Anterior cingulate cortex (tissue), 58 donors: ENCODE data around the gene PTPRN2.
A peak's percentile ranks its signal among the peaks of the same experiment; 100 is the strongest.
"Not testable (repeated sequence)": the region's sequence is repeated elsewhere in the genome, so short reads cannot be mapped to it uniquely, and the experiment has no call there.

Experiments
- DNase-seq, 58 donors: peaks; one replicate each; lab custom pipeline; 2025; lab: John Stamatoyannopoulos, UW

Gene PTPRN2

DNA sequence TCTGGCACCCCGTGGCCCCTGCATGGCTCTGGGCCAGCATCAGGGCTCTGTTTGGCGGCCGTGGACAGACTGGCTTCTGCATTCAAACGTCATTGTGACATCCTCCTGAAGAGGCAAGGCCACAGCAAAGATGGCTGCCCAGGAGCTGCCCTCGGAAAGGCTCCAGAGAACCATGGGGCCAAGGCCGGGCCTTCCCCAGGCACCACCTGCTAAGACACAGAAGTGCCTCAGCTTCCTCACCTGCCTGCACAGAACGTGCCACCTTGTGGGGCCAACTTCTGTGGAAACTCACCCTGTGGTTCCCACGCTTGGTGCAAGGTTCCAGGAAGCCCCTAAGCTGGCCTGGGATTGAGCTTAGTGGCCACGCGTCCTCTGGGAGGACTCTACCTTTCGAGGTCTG is 396.9 kb downstream of the PTPRN2 start:
- no peak for DNase-seq

- no peak for DNase-seq
These were observed 398.9 kb downstream of the PTPRN2 start for GRCh38 chr7:158188676-158189075.

GRCh38 chr7:158187694-158187994 is 400.0 kb downstream of the PTPRN2 start:
- no peak for DNase-seq

GRCh38 chr7:158186864-158187693 is 400.5 kb downstream of the PTPRN2 start:
- DNase-seq = no peak

GRCh38 chr7:158186406-158186805 is 401.2 kb downstream of the PTPRN2 start:
- DNase-seq = no peak

DNA sequence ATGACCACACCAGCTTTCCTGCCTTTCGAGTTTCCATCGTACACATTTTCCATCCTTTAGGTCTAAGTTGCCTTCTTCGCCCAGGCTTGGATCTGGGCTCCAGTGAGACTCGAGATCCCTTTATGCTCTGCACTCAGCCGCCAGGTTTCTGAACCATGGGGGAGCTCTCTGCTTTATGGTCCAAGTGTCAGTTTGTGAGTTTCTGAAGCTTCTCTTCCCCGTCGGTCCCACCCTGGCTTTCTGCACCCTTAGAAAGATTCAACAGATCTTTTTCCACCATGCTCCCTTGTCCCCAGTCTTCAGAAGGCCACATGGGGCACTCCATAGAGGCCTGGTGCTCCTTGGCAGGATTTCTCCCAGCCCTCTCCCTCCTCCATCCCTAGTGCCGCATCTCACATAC is 402.0 kb downstream of the PTPRN2 start:
- DNase-seq = no peak

GRCh38 chr7:158183431-158183830 is 404.2 kb downstream of the PTPRN2 start:
- no peak for DNase-seq

DNA sequence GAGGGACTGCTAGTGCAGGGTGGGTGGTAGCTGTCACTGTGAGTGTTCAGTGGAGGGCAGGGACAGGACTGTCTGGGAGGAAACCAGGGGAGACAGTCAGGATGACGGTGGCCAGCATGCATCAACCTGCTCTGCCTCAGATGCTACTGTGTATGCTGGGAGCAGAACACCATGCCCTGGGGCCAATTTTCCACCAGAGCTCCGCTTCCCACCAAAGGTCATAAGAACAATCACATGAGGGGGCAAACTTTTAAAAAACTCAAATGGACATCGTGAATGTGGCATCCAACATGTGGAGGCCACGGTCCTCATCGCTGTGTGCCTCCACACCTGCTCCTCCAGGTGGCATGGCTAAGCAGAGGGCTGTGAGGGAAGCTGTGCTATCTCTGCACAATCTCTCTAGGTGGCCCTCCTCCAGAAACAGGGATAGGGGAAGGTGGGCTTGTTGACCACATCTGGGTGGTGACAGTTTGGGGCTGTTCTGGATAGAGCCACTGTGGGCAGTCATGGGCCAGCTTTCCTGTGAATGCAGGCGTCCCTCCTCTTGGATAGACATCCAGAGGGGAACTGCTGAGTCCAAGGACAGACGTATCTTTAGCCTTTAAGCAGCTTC is 411.0 kb downstream of the PTPRN2 start:
- DNase-seq = no peak

DNA sequence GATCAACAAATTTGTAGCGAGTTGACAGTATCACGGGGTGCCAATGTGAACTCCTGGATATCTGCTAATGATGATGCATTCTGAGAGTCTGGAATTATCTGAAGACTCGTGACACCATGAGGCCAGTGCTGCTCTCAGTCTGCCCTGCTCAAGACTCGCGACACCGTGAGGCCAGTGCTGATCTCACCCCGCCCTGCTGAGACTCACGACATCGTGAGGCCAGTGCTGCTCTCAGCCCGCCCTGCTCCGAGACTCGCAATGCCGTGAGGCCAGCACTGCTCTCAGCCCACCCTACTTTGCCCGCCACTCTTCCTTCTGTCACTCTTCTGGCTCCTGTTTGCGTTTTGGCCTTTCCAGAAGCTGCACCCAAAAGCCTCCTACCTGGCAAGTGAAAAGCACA is 411.8 kb downstream of the PTPRN2 start:
- no peak for DNase-seq

- no peak for DNase-seq
These were observed 412.7 kb downstream of the PTPRN2 start for GRCh38 chr7:158174947-158175346.

DNA sequence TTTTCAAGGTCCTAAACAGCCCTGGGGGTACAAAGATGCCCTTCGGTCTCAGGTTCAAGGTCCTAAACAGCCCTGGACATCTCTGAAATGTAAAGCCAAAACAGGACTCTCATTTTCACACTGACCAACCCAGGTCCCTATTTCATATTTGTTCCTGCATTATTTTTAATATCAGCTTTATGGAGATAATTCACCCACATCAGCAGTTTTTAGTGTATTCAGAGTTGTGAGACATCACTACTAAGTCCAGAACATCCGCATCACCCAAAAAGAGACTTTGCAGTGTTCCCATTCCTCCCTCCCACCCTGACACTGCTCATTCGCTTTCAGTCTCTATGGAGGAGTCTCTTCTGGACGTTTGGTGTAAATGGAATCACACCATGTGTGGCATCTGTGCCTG is 420.2 kb downstream of the PTPRN2 start:
- no peak for DNase-seq

DNA sequence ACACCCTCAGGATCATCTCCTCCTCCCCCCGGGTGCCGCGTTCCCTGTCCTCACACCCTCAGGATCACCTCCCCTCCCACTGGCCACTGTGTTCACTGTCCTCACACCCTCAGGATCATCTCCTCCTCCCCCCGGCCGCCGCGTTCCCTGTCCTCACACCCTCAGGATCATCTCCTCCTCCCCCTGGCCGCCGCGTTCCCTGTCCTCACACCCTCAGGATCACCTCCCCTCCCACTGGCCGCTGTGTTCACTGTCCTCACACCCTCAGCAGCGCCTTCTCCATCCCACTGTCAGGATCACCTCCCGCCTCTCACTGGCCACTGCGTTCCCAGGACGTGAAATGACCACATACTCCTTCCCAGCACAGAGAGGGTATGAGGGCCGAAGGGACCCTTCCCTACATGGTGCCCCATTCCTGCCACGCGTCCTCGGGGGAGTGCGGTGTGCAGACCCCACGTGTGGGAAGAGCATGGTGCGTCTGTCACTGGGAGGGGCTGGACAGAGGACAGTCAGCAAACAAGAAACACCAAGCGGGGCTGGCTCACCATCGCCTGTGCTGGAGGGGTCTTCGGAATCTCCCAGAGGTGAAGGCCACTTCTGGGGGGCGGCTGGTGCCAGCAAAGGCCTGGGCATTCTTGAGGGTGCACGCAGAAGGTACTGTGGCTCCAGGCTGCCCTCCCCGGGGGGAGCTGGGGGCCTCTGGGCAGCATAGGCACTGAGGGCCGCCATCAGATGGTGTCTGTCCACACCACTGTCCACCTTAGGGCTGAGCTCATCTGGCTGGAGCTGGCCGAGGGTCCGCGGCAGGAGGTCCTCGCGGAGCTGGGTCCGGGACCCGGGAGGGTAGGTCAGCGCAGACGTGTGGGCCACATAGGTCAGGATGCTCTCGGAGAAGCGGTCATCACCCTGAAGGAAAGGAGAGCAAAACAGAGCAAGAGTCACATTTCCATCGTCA is 421.0 kb downstream of the PTPRN2 start:
- peak in 1 of 58 donors; percentile 18 for DNase-seq

- no peak for DNase-seq
These were observed 421.9 kb downstream of the PTPRN2 start for GRCh38 chr7:158165711-158166110.

DNA sequence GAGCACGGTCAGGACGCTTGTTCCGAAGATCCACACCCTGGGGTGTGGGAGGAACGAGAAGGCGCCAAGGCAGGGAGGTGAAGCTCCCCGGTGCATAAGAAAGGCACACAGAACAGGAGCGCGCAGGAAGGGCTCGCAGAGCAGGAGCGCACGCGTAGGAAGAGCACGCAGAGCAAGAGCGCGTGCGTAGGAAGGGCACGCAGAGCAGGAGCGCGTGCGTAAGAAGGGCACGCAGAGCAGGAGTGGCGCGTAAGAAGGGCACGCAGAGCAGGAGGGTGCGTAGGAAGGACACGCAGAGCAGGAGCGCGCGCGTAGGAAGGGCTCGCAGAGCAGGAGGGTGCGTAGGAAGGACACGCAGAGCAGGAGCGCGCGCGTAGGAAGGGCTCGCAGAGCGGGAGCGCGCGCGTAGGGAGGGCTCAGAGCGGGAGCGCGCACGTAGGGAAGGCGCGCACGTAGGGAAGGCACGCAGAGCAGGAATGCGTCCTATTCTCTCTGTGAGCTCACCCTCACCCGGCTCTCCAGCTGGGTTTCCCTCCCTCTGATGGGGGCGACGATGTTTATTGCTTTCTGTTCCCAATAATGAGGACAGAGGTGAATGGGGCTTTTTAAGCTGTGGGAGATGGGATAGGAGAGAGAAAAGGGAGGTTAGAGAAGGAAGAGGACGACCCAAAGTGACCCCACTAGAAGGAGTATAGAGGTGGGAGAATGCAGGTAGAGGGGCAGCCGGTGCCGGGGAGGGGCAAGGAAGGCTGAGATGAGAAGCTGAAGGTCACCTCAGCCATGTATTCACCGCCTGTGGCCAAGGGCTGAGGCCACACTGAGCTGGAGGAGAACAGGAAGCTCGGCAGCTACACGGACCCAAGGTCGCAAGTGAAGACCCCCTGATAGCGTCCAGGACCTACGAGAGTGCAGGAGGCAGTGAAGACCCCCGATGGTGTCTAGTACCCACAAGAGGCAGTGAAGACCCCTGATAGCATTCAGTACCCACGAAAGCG is 423.2 kb downstream of the PTPRN2 start:
- peak in 1 of 58 donors; percentile 35 for DNase-seq

DNA sequence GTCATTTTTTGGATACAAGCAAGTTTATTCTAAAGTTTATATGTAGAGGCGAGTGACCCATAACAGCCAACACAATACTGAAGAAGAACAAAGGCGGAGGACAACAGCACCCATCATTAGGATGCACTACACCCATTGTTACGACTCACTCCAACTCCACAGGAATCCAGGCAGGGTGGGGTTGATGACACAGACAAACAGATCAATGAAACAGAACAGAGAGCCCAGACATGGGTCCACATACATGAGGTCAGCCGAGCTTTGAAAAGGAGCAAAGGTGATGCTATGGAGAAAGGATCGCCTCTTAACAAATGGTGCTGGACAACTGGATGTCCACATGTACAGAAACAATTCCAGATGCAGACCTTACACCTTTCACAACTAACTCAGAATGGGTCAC is 426.4 kb downstream of the PTPRN2 start:
- DNase-seq = no peak

DNA sequence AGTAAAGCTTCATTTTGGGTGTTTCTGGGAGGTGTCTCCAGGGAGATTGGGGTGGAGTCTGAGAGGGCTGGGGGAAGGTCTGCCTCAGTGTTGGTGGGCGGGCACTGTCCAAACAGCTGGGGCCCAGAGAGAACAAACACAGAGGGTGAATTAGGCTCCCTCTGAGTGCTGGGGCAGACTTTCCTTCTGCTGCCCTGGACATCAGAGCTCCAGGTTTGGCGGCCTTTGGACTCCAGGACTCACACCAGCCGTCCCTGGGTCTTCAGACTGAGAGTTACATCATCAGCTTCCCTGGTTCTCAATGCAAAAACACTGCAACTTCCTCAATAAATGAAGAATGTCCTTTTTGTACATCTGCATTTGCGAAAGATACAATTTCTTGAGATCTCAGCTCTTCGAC is 427.4 kb downstream of the PTPRN2 start:
- DNase-seq = no peak

DNA sequence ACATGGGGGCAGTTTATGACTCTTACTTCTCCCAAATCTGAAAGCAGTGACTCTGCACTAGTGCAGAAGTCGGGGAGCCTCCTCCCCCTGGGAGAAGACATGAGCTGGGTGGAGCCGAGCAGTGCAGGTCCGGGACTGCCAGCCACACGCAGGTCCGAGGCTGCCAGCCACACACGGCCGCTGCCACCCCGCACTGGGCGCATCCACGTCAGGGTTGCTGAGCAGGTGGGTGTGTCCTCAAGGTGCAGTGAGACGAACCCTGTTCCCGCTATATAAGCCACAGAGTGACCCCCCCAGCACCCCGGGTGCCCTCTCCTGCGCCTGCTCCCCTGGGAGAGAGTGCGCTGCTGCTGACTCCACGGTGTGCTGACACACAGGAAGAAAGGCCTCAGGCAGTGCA is 430.2 kb downstream of the PTPRN2 start:
- DNase-seq = peak in 1 of 58 donors; percentile 10

GRCh38 chr7:158151273-158151672 is 436.4 kb downstream of the PTPRN2 start:
- not testable (repeated sequence) for DNase-seq

DNA sequence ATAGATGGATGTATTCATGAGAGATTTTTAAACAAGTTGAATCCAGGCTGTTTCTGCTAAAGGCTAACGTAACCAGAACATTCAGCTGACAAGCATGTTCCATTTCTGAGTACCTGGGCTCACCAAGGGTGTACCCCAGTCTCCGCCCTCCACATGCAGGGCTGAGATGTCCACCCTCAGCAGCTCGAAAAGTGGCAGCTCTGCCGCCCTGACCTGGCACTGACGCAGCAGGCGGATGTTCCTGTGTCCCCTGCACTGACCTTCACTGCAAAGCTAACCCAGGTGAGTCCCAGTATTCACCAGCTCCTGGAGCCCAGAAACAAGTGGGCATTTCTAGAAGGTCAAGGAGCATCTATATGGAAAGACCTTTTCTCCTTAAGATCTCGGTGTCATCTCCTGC is 437.4 kb downstream of the PTPRN2 start:
- no peak for DNase-seq

DNA sequence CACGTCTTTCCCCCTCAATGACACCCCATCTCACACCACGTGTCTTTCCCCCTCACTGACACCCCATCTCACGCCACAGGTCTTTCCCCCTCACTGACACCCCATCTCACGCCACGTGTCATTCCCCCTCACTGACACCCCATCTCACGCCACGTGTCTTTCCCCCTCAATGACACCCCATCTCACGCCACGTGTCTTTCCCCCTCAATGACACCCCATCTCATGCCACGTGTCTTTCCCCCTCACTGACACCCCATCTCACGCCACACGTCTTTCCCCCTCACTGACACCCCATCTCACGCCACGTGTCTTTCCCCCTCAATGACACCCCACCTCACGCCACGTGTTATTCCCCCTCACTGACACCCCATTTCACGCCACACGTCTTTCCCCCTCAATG is 440.2 kb downstream of the PTPRN2 start:
- DNase-seq = not testable (repeated sequence)
